ENCODE measurements around the gene AHI1.

Gene AHI1

GRCh38 chr6:135382182-135382628, 115.3 kb downstream of the AHI1 start:
- no peak for TF ChIP-seq CTCF (IDR thresholded peaks at IDR 0.05)

GRCh38 chr6:135380793-135381192, 116.7 kb downstream of the AHI1 start:
- TF ChIP-seq CTCF (IDR thresholded peaks at IDR 0.05) = no peak

GRCh38 chr6:135379647-135380046, 117.9 kb downstream of the AHI1 start:
- no peak for TF ChIP-seq CTCF (IDR thresholded peaks at IDR 0.05)

- no peak for TF ChIP-seq CTCF (IDR thresholded peaks at IDR 0.05)
These were observed 124.8 kb downstream of the AHI1 start for GRCh38 chr6:135372758-135373157.

GRCh38 chr6:135362124-135362523, 135.4 kb downstream of the AHI1 start:
- TF ChIP-seq CTCF (IDR thresholded peaks at IDR 0.05) = no peak

- no peak for TF ChIP-seq CTCF (IDR thresholded peaks at IDR 0.05)
These were observed 137.3 kb downstream of the AHI1 start for GRCh38 chr6:135360222-135360621.

- TF ChIP-seq CTCF (IDR thresholded peaks at IDR 0.05) = no peak
These were observed 138.6 kb downstream of the AHI1 start for GRCh38 chr6:135358985-135359384.

- no peak for TF ChIP-seq CTCF (IDR thresholded peaks at IDR 0.05)
These were observed 139.2 kb downstream of the AHI1 start for GRCh38 chr6:135358251-135358821.

Measured in LNCAP (cell line).